ENCODE measurements around the gene PCDH9. TPM values are rescaled to one million over a fixed set of nuclear protein-coding genes. Genes with fewer than 3 reads are reported as not detected.

PCDH9 gene
- total RNA-seq, 4 donors from 2014 or later, result 5.7 to 12.9 (median 6.8) TPM

DNA sequence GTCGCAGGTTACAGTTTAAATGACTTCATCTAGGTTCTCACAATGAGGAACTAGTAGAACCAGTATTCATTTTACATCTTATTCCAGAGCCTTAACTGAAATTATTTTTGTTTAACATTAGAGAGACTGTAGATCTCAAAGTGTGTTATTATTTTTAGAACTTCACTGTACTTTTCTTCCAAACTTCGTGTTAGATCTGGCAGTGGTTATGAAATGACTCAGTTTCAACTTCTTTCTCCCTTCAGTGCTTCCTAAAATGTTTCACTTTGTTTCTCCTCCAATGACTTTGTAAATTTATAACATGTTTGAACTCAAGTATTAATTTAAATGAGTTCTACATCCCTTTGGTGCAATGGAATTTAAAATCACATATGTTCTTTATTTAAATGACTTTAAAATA, 139.3 kb downstream of the PCDH9 start:
- no peak for DNase-seq (ENCODE audit: low spot score)
- TF ChIP-seq, protein P1, sequence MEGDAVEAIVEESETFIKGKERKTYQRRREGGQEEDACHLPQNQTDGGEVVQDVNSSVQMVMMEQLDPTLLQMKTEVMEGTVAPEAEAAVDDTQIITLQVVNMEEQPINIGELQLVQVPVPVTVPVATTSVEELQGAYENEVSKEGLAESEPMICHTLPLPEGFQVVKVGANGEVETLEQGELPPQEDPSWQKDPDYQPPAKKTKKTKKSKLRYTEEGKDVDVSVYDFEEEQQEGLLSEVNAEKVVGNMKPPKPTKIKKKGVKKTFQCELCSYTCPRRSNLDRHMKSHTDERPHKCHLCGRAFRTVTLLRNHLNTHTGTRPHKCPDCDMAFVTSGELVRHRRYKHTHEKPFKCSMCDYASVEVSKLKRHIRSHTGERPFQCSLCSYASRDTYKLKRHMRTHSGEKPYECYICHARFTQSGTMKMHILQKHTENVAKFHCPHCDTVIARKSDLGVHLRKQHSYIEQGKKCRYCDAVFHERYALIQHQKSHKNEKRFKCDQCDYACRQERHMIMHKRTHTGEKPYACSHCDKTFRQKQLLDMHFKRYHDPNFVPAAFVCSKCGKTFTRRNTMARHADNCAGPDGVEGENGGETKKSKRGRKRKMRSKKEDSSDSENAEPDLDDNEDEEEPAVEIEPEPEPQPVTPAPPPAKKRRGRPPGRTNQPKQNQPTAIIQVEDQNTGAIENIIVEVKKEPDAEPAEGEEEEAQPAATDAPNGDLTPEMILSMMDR (IDR thresholded peaks at IDR 0.05), result no peak
- no peak for ATAC-seq (ENCODE audit: low FRiP score)

DNA sequence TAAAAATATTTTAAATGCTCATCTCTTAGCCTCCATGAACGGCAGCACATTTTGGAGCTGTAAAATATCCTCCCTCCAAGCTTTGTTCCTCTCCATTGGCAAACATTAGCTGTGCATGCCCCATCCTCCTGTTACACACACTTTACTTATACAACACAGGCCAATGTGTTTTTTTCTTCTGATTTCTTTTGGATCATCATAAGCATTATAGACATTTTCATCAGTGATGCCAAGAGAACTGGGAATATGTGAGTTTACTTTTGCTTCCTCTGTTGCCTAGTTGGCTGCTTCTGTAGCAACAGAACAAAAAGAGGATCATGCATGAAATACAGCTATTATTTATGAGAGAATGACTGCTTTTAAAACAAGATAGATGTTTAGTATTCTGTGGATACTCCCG, 142.6 kb downstream of the PCDH9 start:
- TF ChIP-seq, protein P1 (IDR thresholded peaks at IDR 0.05), result no peak
- ATAC-seq (ENCODE audit: low FRiP score), result no peak
- no peak for DNase-seq (ENCODE audit: low spot score)

DNA sequence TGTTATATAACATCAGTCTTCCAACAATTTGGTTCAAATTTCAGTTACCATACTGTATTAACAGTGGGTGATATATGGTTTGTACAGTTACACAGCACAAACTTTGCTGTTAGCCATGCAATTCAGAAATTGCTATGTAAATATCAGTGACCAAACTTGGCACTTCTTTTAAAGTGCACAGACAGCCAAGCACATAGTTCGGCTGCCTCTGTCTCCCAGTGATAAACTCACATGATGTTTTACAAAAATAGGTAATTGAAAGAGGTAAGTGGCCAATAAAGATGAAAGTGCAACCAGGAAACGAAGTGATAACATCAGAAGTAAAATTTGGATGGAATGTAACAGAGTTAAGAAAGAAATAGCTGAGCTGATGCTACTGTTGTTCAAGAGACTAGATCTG, 143.9 kb downstream of the PCDH9 start:
- ATAC-seq (ENCODE audit: low FRiP score), result no peak
- no peak for DNase-seq (ENCODE audit: low spot score)
- TF ChIP-seq, protein P1 (IDR thresholded peaks at IDR 0.05), result no peak

DNA sequence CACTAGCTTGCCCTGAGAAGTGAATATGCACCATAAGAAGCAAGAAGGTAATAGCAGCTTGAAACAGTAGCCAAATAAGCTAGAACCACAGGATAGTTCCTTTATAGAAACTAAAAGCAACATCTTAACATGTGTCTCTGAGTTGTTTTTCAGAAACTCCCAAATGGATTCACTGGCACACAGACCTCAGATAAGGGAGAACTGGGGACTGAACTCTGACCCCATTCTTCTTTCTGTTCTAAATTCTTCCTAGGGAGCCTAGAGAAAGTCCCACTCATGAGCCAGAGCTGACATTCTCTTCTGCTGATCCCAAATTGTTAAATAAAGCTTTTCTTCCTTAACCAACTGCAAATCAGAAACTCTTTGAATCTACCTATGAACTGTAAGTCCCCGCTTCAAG, 146.1 kb downstream of the PCDH9 start:
- ATAC-seq (ENCODE audit: low FRiP score), result no peak
- TF ChIP-seq, protein P1 (IDR thresholded peaks at IDR 0.05), result no peak

DNA sequence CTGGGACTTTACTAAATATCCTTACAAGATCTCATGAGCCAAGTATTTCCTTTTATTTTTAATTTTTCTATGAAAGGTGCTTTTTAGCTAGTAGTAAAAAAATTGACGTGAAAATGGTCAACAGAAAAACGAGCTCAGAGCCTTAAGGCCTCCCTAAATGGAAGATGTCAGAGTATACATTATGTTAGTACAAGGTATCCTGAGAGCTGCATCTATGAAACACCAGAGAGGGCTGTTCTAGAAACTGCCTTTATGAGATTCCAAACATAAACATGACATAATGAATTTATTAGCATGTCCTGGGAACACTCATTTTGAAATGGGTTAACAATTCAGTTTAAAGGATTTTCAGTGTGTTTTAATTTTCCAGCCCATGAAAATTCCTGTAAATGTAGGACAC, 146.6 kb downstream of the PCDH9 start:
- ATAC-seq (ENCODE audit: low FRiP score), result no peak
- TF ChIP-seq, protein P1 (IDR thresholded peaks at IDR 0.05), result no peak
- DNase-seq (ENCODE audit: low spot score), result no peak

More for the DNA sequence above, 146.1 kb downstream of the PCDH9 start:
- DNase-seq (ENCODE audit: low spot score), result no peak

DNA sequence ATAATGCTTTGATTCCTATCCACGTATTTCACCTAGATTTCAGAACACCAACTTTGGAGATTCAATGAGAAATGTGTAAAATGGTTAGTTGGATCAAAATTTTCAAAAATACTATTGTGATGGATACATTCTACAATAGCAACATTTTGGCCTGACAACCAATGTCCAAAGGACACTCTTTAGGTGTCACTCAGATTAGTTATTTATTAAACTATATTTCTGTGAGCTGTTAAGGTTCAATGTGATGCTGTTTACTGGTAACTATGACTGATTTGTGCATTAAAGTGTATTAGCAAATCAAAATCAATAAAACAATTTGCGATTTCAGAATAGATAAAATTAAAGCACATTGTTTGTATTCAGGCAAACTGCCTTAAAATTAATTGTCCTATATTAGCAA, 149.8 kb downstream of the PCDH9 start:
- TF ChIP-seq, protein P1 (IDR thresholded peaks at IDR 0.05), result no peak
- DNase-seq (ENCODE audit: low spot score) (no peak), ATAC-seq (ENCODE audit: low FRiP score) (no peak)

DNA sequence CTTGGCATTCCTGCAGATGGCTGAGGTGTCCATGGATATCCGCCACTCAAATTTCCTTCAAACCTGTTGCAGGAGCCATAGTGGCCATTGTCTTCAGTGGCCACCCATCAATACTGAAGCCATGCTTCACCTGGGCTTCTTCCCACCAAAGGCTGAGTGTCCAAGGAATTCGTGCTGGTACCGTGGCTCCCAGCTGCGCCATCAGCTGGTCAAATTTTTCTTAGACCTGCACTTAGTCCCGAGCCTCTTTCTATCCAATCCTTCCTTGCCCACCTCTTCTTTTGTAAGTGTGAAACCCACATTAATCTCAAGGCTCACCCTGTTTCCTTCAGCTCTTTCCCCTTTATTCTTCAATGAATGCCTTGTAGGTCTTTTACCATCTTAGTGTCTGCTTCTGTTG, 152.1 kb downstream of the PCDH9 start:
- TF ChIP-seq, protein P1 (IDR thresholded peaks at IDR 0.05), result no peak
- ATAC-seq (ENCODE audit: low FRiP score) (no peak), DNase-seq (ENCODE audit: low spot score) (no peak)

Data from omental fat pad (tissue), 4 donors.